Right cardiac atrium (tissue), 5 donors: ENCODE results near the gene DNAJC5G. TPM values are rescaled to one million over a fixed set of nuclear protein-coding genes. Genes with fewer than 3 reads are reported as not detected.

Experiments
- ATAC-seq, 2 donors: fragments of 200-7000 bp; cut with Tn5 transposase; one replicate each; pipeline versions ENCODE4 v1.8.0 to v1.9.1; 2020; ENCODE audit warnings: moderate library complexity in 2 of 2, mild to moderate bottlenecking in 1 of 2
- DNase-seq, 3 donors: peaks; one replicate each; pipeline ENCODE4 v3.0.0-alpha.2; 2020
- H3K27ac ChIP-seq: one replicate; pipeline ENCODE4 v1.5.1; 2013; ENCODE audit warnings: mild to moderate bottlenecking, low read length, control low read depth, moderate library complexity
- H3K27me3 ChIP-seq: one replicate; pipeline ENCODE4 v1.6.1; 2013; ENCODE audit not compliant: control insufficient read depth, insufficient read depth
- H3K4me1 ChIP-seq: one replicate; pipeline ENCODE4 v1.6.1; 2013; ENCODE audit warnings: low read length; ENCODE audit not compliant: control insufficient read depth, insufficient read depth
- H3K4me3 ChIP-seq: one replicate; pipeline ENCODE4 v1.5.1; 2013; ENCODE audit warnings: low read length, control low read depth
- H3K9me3 ChIP-seq: one replicate; pipeline ENCODE4 v1.6.1; 2013; ENCODE audit warnings: low read length; ENCODE audit not compliant: control insufficient read depth
- WGBS: extraction: QIAGEN DNeasy Blood & Tissue Kit; methylation state at CpG from one replicate; pipeline ENCODE4 v1.1.7; 2013; 5-methylcytosine and 5-hydroxymethylcytosine counted together
- intact Hi-C, 4 donors: fragments of 100-400 bp; cut with DNase I; formaldehyde crosslinking; loops; one replicate each; pipeline versions ENCODE4 v1.11.0 to v1.14.0; 2022 to 2023
- polyA plus RNA-seq: library from polyadenylated mRNA; stranded (reverse); fragments of 200-250 nt; gene quantifications from one replicate; pipeline ENCODE4 v1.2.3, GENCODE V29; 2013
- total RNA-seq, 4 donors: library from RNA; stranded (reverse); fragmentation: NEBNext Ultra II Directional; extraction: Animal tissue kit (Norgen Biotek cat#: 25700); gene quantifications; one replicate each; pipeline ENCODE4 v1.2.1, GENCODE V29; 2021
- donor health status: healthy with polysubstance abuse.
- donor health status: DM: no; HTN: yes; CAD: no.
- donor health status: DM: no; HTN: no; CAD: no.
- donor health status: DM: no; HTN: yes; CAD: no; lungs with severe emphysema.
- donor health status: DM: yes; HTN: yes; CAD: no.

Gene DNAJC5G
- total and polyA plus RNA-seq, 5 donors: 1.3 to 3.0 (median 2.1) TPM

DNA sequence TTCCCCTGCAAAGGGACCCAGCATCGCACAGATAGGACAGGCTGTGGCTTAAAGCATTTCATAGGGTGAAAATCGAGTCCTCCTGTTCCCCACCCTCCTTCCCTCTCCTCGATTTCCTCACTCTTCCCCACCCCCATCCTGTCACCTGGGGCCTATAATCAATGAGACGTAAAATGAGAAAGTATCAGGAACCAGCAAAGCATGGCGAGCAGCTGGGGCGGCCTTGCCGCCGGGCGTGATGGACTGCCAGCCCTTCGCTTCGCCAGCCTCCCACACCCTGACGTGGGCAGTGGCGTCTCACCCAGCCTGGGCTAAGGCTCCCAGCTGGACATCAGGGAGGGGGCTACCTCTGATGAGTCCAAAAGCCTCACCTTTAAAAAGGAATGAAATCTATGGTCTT lies 23.5 kb upstream of the DNAJC5G start:
- no peak for ATAC-seq
- WGBS: 78% methylated on average over 13 of the region's 13 CpGs
- Histone ChIP-seq H3K4me3 (no peak overlapping the region), H3K27me3 (no peaks in the 10 kb centered on the region), H3K9me3 (no peaks in the 10 kb centered on the region), H3K27ac (no peak overlapping the region), H3K4me1 (no peaks in the 10 kb centered on the region)
- DNase-seq: no peak
- intact Hi-C loops: no loop called here

DNA sequence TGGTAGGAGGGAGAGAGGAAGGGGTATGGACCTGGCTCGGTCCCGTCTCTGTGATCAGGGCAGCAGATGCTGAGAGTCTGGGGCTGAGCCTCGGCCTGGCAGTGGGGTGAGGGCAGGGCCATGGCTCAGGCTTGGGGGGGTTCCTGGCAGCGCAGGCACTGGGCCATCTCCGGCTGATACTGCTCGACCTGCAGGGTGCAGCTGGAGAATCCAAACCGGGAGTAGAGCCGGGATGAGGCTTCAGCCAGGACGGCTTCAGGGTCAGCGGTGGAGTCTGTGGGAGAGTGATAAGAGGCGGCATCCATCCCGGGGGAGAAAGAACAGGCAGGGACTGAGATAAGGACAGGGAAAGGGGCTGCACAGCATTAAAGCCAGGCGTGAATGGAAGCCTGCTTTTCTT lies 20.0 kb upstream of the DNAJC5G start:
- intact Hi-C loops: no loop called here
- WGBS: 16% methylated on average over 13 of the region's 13 CpGs
- no peaks in the 10 kb centered on the region for H3K9me3 ChIP-seq
- H3K27ac ChIP-seq: no peak overlapping the region
- ATAC-seq (peak; percentile 25 to 30), DNase-seq (no peak)
- H3K4me1 ChIP-seq: no peaks in the 10 kb centered on the region
- H3K4me3 ChIP-seq: no peak overlapping the region
- no peaks in the 10 kb centered on the region for H3K27me3 ChIP-seq

DNA sequence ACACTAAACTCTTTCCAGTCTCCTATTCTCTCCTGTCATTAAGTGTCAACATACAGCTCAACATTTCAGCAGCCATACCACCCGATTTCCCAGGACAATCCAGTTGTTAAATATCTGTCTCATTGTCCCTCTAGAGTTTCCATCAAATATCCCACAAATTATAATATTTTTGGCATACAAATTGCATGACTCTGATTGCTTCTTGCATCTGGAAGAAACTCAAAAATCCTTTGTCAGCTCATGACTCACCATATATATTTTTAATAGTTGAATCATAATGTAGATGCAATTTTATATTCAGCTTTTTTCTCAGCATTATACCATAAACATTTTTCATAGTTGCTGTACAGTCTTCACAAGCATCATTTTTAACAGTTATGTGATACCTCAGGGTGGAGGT lies 19.6 kb upstream of the DNAJC5G start:
- Histone ChIP-seq H3K27me3 (no peaks in the 10 kb centered on the region), H3K9me3 (no peaks in the 10 kb centered on the region), H3K4me3 (no peak overlapping the region), H3K4me1 (no peaks in the 10 kb centered on the region), H3K27ac (no peak overlapping the region)
- intact Hi-C loops: no loop called here
- 15% methylated on average over 1 of the region's 1 CpG for WGBS
- ATAC-seq (no peak), DNase-seq (no peak)

DNA sequence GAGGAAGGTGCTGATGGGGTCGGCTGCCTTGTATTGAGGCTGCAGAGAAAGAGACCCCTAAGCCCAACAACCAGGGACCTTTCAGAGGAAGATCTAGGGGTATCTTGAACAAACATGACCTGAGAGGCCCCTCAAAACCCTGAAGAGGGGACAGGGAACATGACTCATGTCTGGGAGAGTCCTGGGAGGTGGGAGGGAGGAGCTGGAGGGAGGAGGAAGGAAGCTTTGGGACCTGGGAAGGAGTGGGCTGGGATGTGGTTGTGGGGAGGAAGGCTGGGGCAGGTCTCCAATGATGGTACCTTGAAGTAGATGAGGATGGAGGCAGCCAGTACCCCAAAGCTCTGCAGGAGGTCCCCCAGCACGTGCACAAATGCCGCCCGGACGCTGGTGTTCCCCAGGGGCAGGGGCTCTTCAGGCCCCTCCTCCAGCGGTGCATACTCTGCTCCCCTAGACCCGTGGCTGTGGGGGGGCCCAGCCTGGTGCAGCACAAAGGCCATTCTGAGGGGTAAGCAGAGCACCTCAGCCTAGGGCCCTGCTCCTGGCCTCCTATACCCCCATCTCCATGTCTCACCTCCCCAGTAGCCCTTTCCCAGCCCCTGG lies 18.3 kb upstream of the DNAJC5G start:
- no peaks in the 10 kb centered on the region for H3K9me3 ChIP-seq
- H3K27ac ChIP-seq: no peak overlapping the region
- intact Hi-C loops: no loop called here
- no peak overlapping the region for H3K4me3 ChIP-seq
- H3K27me3 ChIP-seq: no peaks in the 10 kb centered on the region
- ATAC-seq: no peak
- no peaks in the 10 kb centered on the region for H3K4me1 ChIP-seq
- 78% methylated on average over 7 of the region's 7 CpGs for WGBS
- no peak for DNase-seq

DNA sequence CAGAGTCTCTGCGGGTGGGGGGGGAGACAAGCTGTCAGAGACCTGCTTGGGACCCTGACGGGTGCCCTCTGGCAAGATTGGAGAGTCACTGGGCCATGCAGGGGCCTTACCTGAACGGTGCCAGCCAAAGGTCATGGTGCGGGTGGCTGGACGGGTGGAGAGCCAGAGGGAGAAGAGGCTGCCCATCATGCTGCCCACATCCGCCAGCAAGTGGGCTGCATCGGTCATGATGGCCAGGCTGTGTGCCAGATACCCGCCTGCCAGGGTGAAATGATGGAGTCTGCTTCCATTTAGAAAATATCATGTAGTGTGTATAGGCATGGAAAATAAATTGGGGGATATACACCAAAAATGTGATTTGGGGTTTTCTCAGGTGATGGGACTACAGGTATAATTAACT lies 17.2 kb upstream of the DNAJC5G start:
- H3K4me1 ChIP-seq: no peaks in the 10 kb centered on the region
- intact Hi-C loops: no loop called here
- no peak for DNase-seq
- no peak for ATAC-seq
- H3K27ac ChIP-seq: no peak overlapping the region
- H3K27me3 ChIP-seq: no peaks in the 10 kb centered on the region
- H3K4me3 ChIP-seq: no peak overlapping the region
- no peaks in the 10 kb centered on the region for H3K9me3 ChIP-seq
- 88% methylated on average over 8 of the region's 8 CpGs for WGBS

DNA sequence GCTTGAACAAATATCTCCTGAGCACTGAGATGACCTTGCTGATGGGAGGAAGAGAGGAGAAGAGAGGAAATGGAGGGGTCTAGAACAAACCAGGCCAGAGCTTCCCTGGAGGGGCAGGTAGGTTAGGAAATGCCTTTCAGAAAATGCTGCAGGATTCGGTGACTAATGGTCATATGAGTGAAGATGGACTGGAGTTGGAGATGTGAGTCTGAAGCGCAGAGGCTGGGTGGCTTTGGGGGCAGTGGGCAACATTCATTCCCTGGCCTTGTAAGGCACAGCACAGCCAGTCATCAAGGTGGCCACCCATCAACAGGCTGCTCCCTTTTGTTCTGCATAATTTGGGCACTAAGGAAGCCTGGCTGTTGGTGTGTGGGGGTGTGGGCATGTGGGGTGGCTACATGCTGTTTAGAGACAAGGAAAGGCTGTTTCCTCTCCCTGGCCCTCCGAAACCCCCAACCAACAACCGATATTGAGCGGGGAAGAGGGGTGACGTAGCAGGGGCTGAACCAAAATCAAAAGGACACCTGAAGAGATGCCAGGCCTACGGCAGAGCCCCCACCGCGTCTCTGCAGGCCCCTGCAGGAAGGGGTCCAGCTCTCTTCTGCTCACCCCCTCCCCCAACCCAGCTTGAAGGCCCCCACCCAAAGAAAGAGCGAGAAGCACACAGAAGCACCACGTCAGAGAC lies 13.8 kb upstream of the DNAJC5G start:
- H3K4me3 ChIP-seq: peak overlapping the region; percentile 50
- no peak overlapping the region for H3K27ac ChIP-seq
- ATAC-seq: no peak
- H3K4me1 ChIP-seq: peaks cover 3% of the 10 kb centered on the region
- no peak for DNase-seq
- intact Hi-C loops: no loop called here
- 54% methylated on average over 11 of the region's 11 CpGs for WGBS
- no peaks in the 10 kb centered on the region for H3K9me3 ChIP-seq
- no peaks in the 10 kb centered on the region for H3K27me3 ChIP-seq

DNA sequence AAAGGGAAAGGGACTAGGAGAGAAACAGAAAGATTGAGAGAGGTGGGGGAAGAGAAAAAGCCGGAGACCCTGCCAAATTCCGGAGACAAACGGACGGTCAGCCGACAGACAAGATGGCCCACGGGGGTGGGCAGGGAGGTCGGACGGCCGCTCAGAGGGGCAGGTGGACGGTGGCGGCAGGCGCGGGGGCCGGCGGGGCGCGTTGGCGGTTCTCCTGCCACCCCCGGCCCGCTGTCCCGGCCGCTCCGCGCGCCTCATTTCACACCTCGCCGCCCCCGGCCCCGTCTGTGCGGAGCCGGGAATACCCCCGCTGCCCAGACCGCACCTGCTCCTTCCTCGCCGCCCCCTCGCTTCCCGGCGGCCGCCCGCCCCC lies 13.3 kb upstream of the DNAJC5G start:
- ATAC-seq: no peak
- DNase-seq: no peak
- H3K4me3 ChIP-seq: peak overlapping the region; percentile 50
- WGBS: 3% methylated on average over 40 of the region's 40 CpGs
- no peaks in the 10 kb centered on the region for H3K9me3 ChIP-seq
- intact Hi-C loops: no loop called here
- H3K27me3 ChIP-seq: no peaks in the 10 kb centered on the region
- no peak overlapping the region for H3K27ac ChIP-seq
- H3K4me1 ChIP-seq: peaks cover 3% of the 10 kb centered on the region

DNA sequence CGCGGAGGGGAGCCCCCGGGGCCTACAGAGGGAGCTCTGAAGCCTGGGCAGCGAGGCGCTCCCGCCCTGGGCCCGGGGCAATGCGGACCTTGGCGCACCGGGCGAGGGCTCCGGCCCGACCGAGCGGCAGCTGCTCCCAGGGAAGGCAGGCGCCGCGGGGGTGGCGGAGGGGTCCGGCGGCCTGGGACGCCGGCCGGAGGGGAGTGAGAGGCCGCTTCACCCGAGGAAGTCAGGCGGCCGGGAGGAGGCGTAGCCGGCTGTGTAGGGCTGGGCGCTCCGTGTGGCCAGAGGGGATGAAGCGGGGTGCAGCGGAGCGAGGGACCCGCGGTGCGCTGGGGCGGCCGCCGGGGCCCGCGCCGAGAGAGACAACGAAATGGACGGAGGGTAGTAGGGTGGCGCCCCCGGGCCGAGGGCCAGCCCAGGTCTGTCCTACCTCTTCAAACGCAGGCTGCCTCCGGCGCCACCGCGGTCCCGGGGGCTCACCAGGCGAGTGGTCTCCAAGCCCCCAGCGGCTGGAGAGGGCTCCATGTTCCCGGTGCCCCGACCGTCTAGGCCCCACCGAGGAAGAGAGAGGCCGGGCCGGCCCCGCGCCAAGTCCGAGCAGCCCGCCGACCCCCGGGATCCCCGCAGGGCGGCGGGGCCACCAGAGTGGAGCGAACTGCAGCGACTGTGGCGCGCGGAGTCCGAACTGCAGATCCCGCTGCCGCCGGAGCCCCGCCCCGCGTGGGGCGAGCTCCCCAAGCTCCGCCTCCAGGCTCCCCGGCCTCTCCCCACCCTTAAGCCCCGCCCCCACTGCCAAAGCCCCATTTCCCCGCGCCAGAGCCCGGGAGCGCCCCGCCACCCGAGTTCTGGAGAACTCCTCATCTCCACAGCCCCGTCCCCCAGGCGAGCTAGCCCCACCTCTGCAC lies 12.6 kb upstream of the DNAJC5G start, which contains the start of gene SLC30A3:
Gene SLC30A3 (minus strand): TSS at position 669 of the 908 bp plus-strand sequence. CDS start 141 bp downstream, at position 528.
- WGBS: 1% methylated on average over 96 of the region's 96 CpGs
- peak; percentile 76 to 92 (median 90) for DNase-seq
- intact Hi-C loops: no loop called here

DNA sequence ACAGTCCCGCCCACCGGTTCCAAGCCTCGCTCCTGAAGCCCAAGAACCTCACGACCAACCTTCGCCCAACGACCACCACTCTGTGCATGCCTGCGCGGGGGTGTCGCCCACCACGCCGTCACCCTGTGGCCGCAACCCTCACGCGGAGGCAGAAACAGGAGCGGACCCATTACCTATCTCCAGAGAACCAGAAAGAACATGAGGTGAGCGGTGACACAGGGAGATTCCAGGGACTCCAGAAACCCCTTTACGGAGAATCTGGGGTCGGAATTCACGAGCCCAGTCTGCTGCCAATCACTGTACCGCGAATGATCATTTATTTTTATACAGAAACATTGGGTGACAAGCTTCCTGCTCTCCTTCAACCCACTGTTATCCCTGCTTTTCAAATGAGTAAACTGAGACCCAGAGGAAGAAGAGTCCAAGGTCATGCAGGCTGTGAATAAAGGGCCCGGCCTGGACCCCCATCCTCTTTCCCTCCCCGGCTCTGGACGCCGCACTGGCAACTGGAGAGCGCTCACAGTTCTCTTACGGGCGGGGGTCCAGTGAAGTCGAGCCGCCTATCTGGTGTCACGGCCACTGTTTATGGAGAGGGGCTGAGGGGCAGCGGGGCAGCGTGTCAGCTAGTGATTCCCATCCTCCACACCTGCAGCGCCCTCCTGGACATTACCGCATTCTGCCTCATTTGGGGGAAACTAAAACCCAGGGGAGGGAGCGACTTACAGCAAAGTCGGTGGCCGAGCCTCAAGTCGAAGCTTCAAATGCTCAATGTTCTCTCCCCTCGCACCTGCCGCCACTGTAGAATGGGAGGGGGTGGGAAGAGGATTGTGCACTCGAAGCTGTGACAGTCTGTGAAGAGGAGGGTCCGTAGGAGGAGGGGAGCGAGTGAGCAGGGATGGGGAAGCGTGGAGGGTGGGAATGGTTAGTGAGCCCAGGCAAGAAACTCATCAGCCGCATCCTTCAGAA lies 11.7 kb upstream of the DNAJC5G start:
- WGBS: 1% methylated on average over 46 of the region's 46 CpGs
- intact Hi-C loops: no loop called here
- no peaks in the 10 kb centered on the region for H3K27me3 ChIP-seq
- peak overlapping the region; percentile 50 for H3K4me3 ChIP-seq
- ATAC-seq (no peak), DNase-seq (no peak)
- no peak overlapping the region for H3K27ac ChIP-seq
- H3K9me3 ChIP-seq: no peaks in the 10 kb centered on the region
- H3K4me1 ChIP-seq: peaks cover 3% of the 10 kb centered on the region

More for the DNA sequence above, 12.6 kb upstream of the DNAJC5G start, which contains the start of gene SLC30A3:
- H3K27ac ChIP-seq: no peak within 1 kb of the TSS
- ATAC-seq: peak; percentile 85 to 87
- H3K4me1 ChIP-seq: peaks cover 3% of the 10 kb centered on the region
- H3K4me3 ChIP-seq: peak within 1 kb of the TSS; percentile 50
- no peaks in the 10 kb centered on the region for H3K9me3 ChIP-seq
- no peaks in the 10 kb centered on the region for H3K27me3 ChIP-seq

DNA sequence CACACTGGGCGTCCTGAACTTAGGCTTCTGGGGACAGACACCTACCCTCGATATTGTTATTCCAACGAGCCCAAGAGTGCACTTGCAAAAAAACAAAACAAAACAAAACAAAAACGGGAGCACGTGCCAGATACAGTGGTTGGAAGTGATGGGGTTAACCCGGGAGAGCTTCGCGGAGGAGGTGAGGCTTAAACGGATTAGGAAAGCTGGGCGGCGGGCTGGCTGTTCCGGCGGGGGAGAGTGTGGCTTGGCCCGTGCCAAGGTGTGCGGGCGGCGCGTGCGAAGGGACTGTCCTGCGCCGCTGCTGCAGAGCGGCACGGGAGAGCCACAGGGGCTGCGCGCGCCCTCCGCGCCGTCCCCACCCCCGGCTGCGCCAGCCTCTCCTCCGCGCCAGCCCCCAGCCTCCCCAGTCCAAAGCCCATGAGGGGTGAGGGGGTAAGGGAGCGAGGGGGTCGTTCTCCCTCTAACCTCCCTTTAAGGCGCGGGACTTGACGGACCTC lies 10.9 kb upstream of the DNAJC5G start:
- under 1% methylated on average over 38 of the region's 38 CpGs for WGBS
- intact Hi-C loops: no loop called here
- peak overlapping the region; percentile 8 for H3K4me3 ChIP-seq
- no peaks in the 10 kb centered on the region for H3K27me3 ChIP-seq
- H3K27ac ChIP-seq: no peak overlapping the region
- ATAC-seq (peak; percentile 46 to 59), DNase-seq (no peak)
- peaks cover 3% of the 10 kb centered on the region for H3K4me1 ChIP-seq
- no peaks in the 10 kb centered on the region for H3K9me3 ChIP-seq
